Colonic mucosa (tissue), 4 donors: ENCODE measurements around the gene CADPS2. TPM values are rescaled to one million over a fixed set of nuclear protein-coding genes. Genes with fewer than 3 reads are reported as not detected.

Experiments used
- DNase-seq: peaks from one replicate; pipeline ENCODE4 v3.0.0-alpha.2; 2020
- H3K27ac ChIP-seq: fragments of 200-600 bp; one replicate; pipeline ENCODE4 v1.8.0; 2021
- H3K27me3 ChIP-seq: fragments of 200-600 bp; one replicate; pipeline ENCODE4 v1.8.0; 2021
- H3K36me3 ChIP-seq: fragments of 200-600 bp; one replicate; pipeline ENCODE4 v1.8.0; 2021
- H3K4me1 ChIP-seq: fragments of 200-600 bp; one replicate; pipeline ENCODE4 v1.8.0; 2021; ENCODE audit warnings: mild to moderate bottlenecking
- H3K4me3 ChIP-seq: fragments of 200-600 bp; one replicate; pipeline ENCODE4 v1.8.0; 2021
- H3K9ac ChIP-seq, 2 donors: one replicate each; pipeline ENCODE4 v1.7.0; 2013; ENCODE audit warnings: control low read depth in 2 of 2, low read depth in 2 of 2, low read length in 2 of 2
- H3K9me3 ChIP-seq: fragments of 200-600 bp; one replicate; pipeline ENCODE4 v1.8.0; 2021
- CTCF ChIP-seq: fragments of 200-600 bp; IDR thresholded peaks from one replicate; pipeline ENCODE4 v1.8.0; 2022; ENCODE audit warnings: antibody characterized with exemption, mild to moderate bottlenecking
- intact Hi-C: fragments of 100-400 bp; cut with DNase I; formaldehyde crosslinking; loops from one replicate; pipeline ENCODE4 v1.14.1; 2022
- total RNA-seq, 2 donors: library from RNA; stranded (reverse); fragmentation: NEBNext Ultra II Directional in 1 of 2; extraction: Animal tissue kit (Norgen Biotek cat#: 25700) in 1 of 2; gene quantifications; one replicate each; pipeline ENCODE4 v1.2.1, GENCODE V29; 2021
- donor health status: healthy.
- donor health status: DM: no; HTN: no; CAD: no.
- donor health status: DM: no; HTN: no; CAD: no.

Gene CADPS2
- total RNA-seq, 2 donors from 2014 or later: 13.6 to 15.2 TPM

GRCh38 chr7:122423591-122423990, 462.7 kb downstream of the CADPS2 start:
- TF ChIP-seq CTCF: no peak
- H3K9ac ChIP-seq: no peak overlapping the region
- no peak overlapping the region for H3K4me3 ChIP-seq
- intact Hi-C loops: no loop called here
- no peaks in the 10 kb centered on the region for H3K36me3 ChIP-seq
- H3K9me3 ChIP-seq: no peaks in the 10 kb centered on the region
- no peaks in the 10 kb centered on the region for H3K27me3 ChIP-seq
- DNase-seq: no peak
- H3K4me1 ChIP-seq: no peaks in the 10 kb centered on the region
- no peak overlapping the region for H3K27ac ChIP-seq

- Histone ChIP-seq H3K27ac (no peak overlapping the region), H3K9me3 (no peaks in the 10 kb centered on the region), H3K36me3 (no peaks in the 10 kb centered on the region), H3K4me3 (no peak overlapping the region), H3K4me1 (no peaks in the 10 kb centered on the region), H3K27me3 (no peaks in the 10 kb centered on the region), H3K9ac (no peak overlapping the region)
- intact Hi-C loops: no loop called here
- TF ChIP-seq CTCF: no peak
- DNase-seq: no peak
Observed at GRCh38 chr7:122416336-122416735, 469.9 kb downstream of the CADPS2 start.

GRCh38 chr7:122415510-122415909, 470.8 kb downstream of the CADPS2 start:
- Histone ChIP-seq H3K9ac (no peak overlapping the region), H3K4me3 (no peak overlapping the region), H3K9me3 (no peaks in the 10 kb centered on the region), H3K36me3 (no peaks in the 10 kb centered on the region), H3K27ac (no peak overlapping the region), H3K27me3 (no peaks in the 10 kb centered on the region), H3K4me1 (no peaks in the 10 kb centered on the region)
- no peak for DNase-seq
- TF ChIP-seq CTCF: no peak
- intact Hi-C loops: no loop called here

GRCh38 chr7:122413339-122413738, 472.9 kb downstream of the CADPS2 start:
- TF ChIP-seq CTCF: no peak

GRCh38 chr7:122412883-122413282, 473.4 kb downstream of the CADPS2 start:
- H3K9me3 ChIP-seq: no peaks in the 10 kb centered on the region
- H3K36me3 ChIP-seq: no peaks in the 10 kb centered on the region
- no peak for DNase-seq
- H3K4me3 ChIP-seq: no peak overlapping the region
- no peaks in the 10 kb centered on the region for H3K27me3 ChIP-seq
- intact Hi-C loops: no loop called here
- no peak overlapping the region for H3K9ac ChIP-seq
- no peak overlapping the region for H3K27ac ChIP-seq
- no peaks in the 10 kb centered on the region for H3K4me1 ChIP-seq
- no peak for TF ChIP-seq CTCF

More at GRCh38 chr7:122413339-122413738, 472.9 kb downstream of the CADPS2 start:
- H3K4me3 ChIP-seq: no peak overlapping the region
- no peaks in the 10 kb centered on the region for H3K27me3 ChIP-seq
- no peak overlapping the region for H3K9ac ChIP-seq
- no peaks in the 10 kb centered on the region for H3K36me3 ChIP-seq
- DNase-seq: no peak
- intact Hi-C loops: no loop called here
- no peaks in the 10 kb centered on the region for H3K4me1 ChIP-seq
- no peaks in the 10 kb centered on the region for H3K9me3 ChIP-seq
- no peak overlapping the region for H3K27ac ChIP-seq

GRCh38 chr7:122412441-122412840, 473.8 kb downstream of the CADPS2 start:
- DNase-seq: no peak
- no peak overlapping the region for H3K27ac ChIP-seq
- no peaks in the 10 kb centered on the region for H3K27me3 ChIP-seq
- no peak overlapping the region for H3K4me3 ChIP-seq
- no peaks in the 10 kb centered on the region for H3K9me3 ChIP-seq
- no peaks in the 10 kb centered on the region for H3K4me1 ChIP-seq
- intact Hi-C loops: no loop called here
- TF ChIP-seq CTCF: no peak
- H3K36me3 ChIP-seq: no peaks in the 10 kb centered on the region
- H3K9ac ChIP-seq: no peak overlapping the region
